ENCODE results near the gene ARPC5. TPM values are rescaled to one million over a fixed set of nuclear protein-coding genes. Genes with fewer than 3 reads are reported as not detected.

Gene ARPC5
- total RNA-seq, 2 donors from 2014 or later: 39.2 to 47.0 TPM

DNA sequence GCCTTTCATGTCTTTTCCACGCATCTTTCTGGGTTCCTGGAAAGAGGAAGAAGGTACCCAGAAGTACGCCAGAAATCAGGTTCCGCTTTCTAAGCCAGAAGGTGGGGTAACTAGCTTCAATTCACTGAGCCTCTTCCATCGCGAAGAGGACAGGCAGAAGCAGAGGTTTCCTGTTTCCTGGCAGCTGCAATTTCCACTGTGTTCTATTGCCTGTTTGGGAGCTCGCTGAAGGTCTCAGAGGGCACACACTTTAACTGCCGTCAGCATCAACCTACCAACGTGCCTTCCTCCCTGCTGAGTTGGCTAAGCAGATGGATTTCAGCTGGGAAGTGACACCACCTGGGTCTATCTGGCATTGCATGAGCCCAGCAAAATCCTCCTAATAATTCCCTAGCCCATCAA lies 55.3 kb downstream of the ARPC5 start:
- Histone ChIP-seq H3K27me3 (no peaks in the 10 kb centered on the region), H3K9me3 (no peaks in the 10 kb centered on the region), H3K4me3 (no peak overlapping the region), H3K27ac (peak overlapping the region in 1 of 2 donors; percentile 16), H3K36me3 (no peaks in the 10 kb centered on the region), H3K4me1 (peaks cover 0 to 16% of the 10 kb centered on the region in 2 donors)
- TF ChIP-seq, protein P1, sequence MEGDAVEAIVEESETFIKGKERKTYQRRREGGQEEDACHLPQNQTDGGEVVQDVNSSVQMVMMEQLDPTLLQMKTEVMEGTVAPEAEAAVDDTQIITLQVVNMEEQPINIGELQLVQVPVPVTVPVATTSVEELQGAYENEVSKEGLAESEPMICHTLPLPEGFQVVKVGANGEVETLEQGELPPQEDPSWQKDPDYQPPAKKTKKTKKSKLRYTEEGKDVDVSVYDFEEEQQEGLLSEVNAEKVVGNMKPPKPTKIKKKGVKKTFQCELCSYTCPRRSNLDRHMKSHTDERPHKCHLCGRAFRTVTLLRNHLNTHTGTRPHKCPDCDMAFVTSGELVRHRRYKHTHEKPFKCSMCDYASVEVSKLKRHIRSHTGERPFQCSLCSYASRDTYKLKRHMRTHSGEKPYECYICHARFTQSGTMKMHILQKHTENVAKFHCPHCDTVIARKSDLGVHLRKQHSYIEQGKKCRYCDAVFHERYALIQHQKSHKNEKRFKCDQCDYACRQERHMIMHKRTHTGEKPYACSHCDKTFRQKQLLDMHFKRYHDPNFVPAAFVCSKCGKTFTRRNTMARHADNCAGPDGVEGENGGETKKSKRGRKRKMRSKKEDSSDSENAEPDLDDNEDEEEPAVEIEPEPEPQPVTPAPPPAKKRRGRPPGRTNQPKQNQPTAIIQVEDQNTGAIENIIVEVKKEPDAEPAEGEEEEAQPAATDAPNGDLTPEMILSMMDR (IDR thresholded peaks at IDR 0.05): no peak
- no peak for DNase-seq (ENCODE audit: low spot score)

DNA sequence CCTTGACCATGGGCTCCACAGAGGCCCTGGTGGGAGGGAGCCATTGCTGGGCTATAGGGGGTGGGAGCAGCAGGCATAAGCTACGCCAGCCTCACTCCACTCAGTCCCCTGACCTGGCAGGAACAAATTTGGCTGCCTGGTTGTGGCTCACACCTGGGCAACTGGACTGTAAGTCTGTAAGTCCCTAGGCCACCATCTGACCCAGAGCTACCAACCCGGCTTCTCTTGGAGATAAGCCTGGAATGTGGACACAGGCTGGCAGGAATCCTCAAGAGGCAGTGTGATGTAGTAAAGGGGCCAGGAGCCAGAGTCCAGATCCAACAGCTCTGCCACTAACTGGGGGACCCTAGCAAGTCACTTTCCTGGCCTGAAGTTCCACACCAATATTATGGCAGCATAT lies 56.7 kb downstream of the ARPC5 start:
- Histone ChIP-seq H3K4me3 (no peak overlapping the region), H3K27ac (no peak overlapping the region), H3K36me3 (no peaks in the 10 kb centered on the region), H3K4me1 (peaks cover 0 to 16% of the 10 kb centered on the region in 2 donors), H3K27me3 (no peaks in the 10 kb centered on the region), H3K9me3 (no peaks in the 10 kb centered on the region)
- TF ChIP-seq, protein P1 (IDR thresholded peaks at IDR 0.05): no peak
- no peak for DNase-seq (ENCODE audit: low spot score)

GRCh38 chr1:183577897-183578465 lies 57.6 kb downstream of the ARPC5 start:
- TF ChIP-seq, protein P1 (IDR thresholded peaks at IDR 0.05): no peak
- Histone ChIP-seq H3K36me3 (no peaks in the 10 kb centered on the region), H3K9me3 (no peaks in the 10 kb centered on the region), H3K4me1 (peaks cover 0 to 16% of the 10 kb centered on the region in 2 donors), H3K27me3 (no peaks in the 10 kb centered on the region), H3K4me3 (no peak overlapping the region), H3K27ac (no peak overlapping the region)
- no peak for DNase-seq (ENCODE audit: low spot score)

- peaks cover 0 to 11% of the 10 kb centered on the region in 2 donors for H3K4me1 ChIP-seq
- DNase-seq (ENCODE audit: low spot score): no peak
These were observed 59.0 kb downstream of the ARPC5 start for GRCh38 chr1:183576537-183576936.

GRCh38 chr1:183575606-183576005 lies 60.0 kb downstream of the ARPC5 start:
- Histone ChIP-seq H3K27ac (no peak overlapping the region), H3K36me3 (no peaks in the 10 kb centered on the region)

More at GRCh38 chr1:183576537-183576936, 59.0 kb downstream of the ARPC5 start:
- H3K36me3 ChIP-seq: no peaks in the 10 kb centered on the region
- no peaks in the 10 kb centered on the region for H3K9me3 ChIP-seq
- no peak overlapping the region for H3K4me3 ChIP-seq
- H3K27ac ChIP-seq: peak overlapping the region; percentile 5 to 35
- TF ChIP-seq, protein P1 (IDR thresholded peaks at IDR 0.05): no peak
- no peaks in the 10 kb centered on the region for H3K27me3 ChIP-seq

More at GRCh38 chr1:183575606-183576005, 60.0 kb downstream of the ARPC5 start:
- H3K27me3 ChIP-seq: no peaks in the 10 kb centered on the region
- no peak overlapping the region for H3K4me3 ChIP-seq
- TF ChIP-seq, protein P1 (IDR thresholded peaks at IDR 0.05): no peak
- H3K9me3 ChIP-seq: no peaks in the 10 kb centered on the region
- DNase-seq (ENCODE audit: low spot score): no peak
- peaks cover 0 to 11% of the 10 kb centered on the region in 2 donors for H3K4me1 ChIP-seq

Data from right atrium auricular region (tissue), 2 donors.